ENCODE data around the gene FES. TPM values are rescaled to one million over a fixed set of nuclear protein-coding genes. Genes with fewer than 3 reads are reported as not detected.
"Not testable (repeated sequence)": the region's sequence is repeated elsewhere in the genome, so short reads cannot be mapped to it uniquely, and the experiment has no call there.

Gene FES
- total RNA-seq, 1 donor from 2014 or later, result 15.4 TPM

GRCh38 chr15:90884719-90885431, 571 bp downstream of the FES start:
- intact Hi-C loops (cut with micrococcal nuclease), result loop anchor here (5.0 kb wide), 1 partner anchor 238 kb away; no protein-coding TSS in a partner anchor
- ATAC-seq (peak; percentile 2), DNase-seq (no peak)

GRCh38 chr15:90885432-90886290, 1.4 kb downstream of the FES start:
- ATAC-seq (peak; percentile 62), DNase-seq (peak; percentile 88)
- intact Hi-C loops (cut with micrococcal nuclease), result loop anchor here (5.0 kb wide), 1 partner anchor 238 kb away; no protein-coding TSS in a partner anchor

- intact Hi-C loops (cut with micrococcal nuclease), result loop anchor here (5.0 kb wide), 1 partner anchor 239 kb away; no protein-coding TSS in a partner anchor
- DNase-seq, result no peak
- ATAC-seq, result no peak
Observed at GRCh38 chr15:90886291-90886614, 1.9 kb downstream of the FES start.

GRCh38 chr15:90887037-90887481, 2.8 kb downstream of the FES start:
- DNase-seq (no peak), ATAC-seq (no peak)
- intact Hi-C loops (cut with micrococcal nuclease), result loop anchor here (5.0 kb wide), 1 partner anchor 240 kb away; no protein-coding TSS in a partner anchor

GRCh38 chr15:90889313-90889730, 5.0 kb downstream of the FES start:
- intact Hi-C loops (cut with micrococcal nuclease), result loop anchor here (5.0 kb wide), 1 partner anchor 242 kb away; no protein-coding TSS in a partner anchor
- DNase-seq (no peak), ATAC-seq (no peak)

GRCh38 chr15:90889736-90890456, 5.6 kb downstream of the FES start:
- intact Hi-C loops (cut with micrococcal nuclease), result loop anchor here (5.0 kb wide), 1 partner anchor 243 kb away; no protein-coding TSS in a partner anchor
- ATAC-seq, result no peak

GRCh38 chr15:90890839-90891238, 6.5 kb downstream of the FES start:
- no peak for DNase-seq
- intact Hi-C loops (cut with micrococcal nuclease), result no loop called here
- ATAC-seq, result no peak

More at GRCh38 chr15:90889736-90890456, 5.6 kb downstream of the FES start:
- DNase-seq, result no peak

GRCh38 chr15:90891346-90891949, 7.1 kb downstream of the FES start:
- DNase-seq, result no peak
- no peak for ATAC-seq
- intact Hi-C loops (cut with micrococcal nuclease), result no loop called here

- DNase-seq (no peak), ATAC-seq (no peak)
- intact Hi-C loops (cut with micrococcal nuclease), result no loop called here
Observed at GRCh38 chr15:90892023-90892422, 7.7 kb downstream of the FES start.

- intact Hi-C loops (cut with micrococcal nuclease), result no loop called here
- DNase-seq, result no peak
- no peak for ATAC-seq
Observed at GRCh38 chr15:90892498-90893174, 8.3 kb downstream of the FES start.

GRCh38 chr15:90893175-90894090, 9.1 kb downstream of the FES start:
- intact Hi-C loops (cut with micrococcal nuclease), result no loop called here
- no peak for ATAC-seq
- peak; percentile 31 for DNase-seq

- no peak for DNase-seq
- intact Hi-C loops (cut with micrococcal nuclease), result no loop called here
- no peak for ATAC-seq
Observed at GRCh38 chr15:90895571-90896117, 11.3 kb downstream of the FES start.

GRCh38 chr15:90897131-90897655, 12.9 kb downstream of the FES start:
- intact Hi-C loops (cut with micrococcal nuclease); ATAC-seq: not testable (repeated sequence)
- DNase-seq, result peak; percentile 6

- DNase-seq (peak; percentile 30), ATAC-seq (peak; percentile 4)
- intact Hi-C loops (cut with micrococcal nuclease), result no loop called here
Observed at GRCh38 chr15:90901175-90902039, 17.1 kb downstream of the FES start.

GRCh38 chr15:90902040-90902839, 17.9 kb downstream of the FES start:
- DNase-seq (peak; percentile 88), ATAC-seq (peak; percentile 89)
- intact Hi-C loops (cut with micrococcal nuclease), result no loop called here
